GM12878 (cell line): ENCODE results near the gene RCAN1. TPM values are rescaled to one million over a fixed set of nuclear protein-coding genes. Genes with fewer than 3 reads are reported as not detected.

Source experiments
- ATAC-seq: fragments of 200-7000 bp; cut with Tn5 transposase; 3 replicates; pipeline ENCODE4 v1.9.1; 2020; ENCODE audit warnings: mild to moderate bottlenecking, moderate library complexity
- BruUV-seq: library from RNA; stranded (reverse); fragments of 400-500 nt; replicated peaks from 2 replicates; lab custom pipeline; 2021; lab: Mats Ljungman, UMichigan
- CTCF ChIA-PET: fragments of 300-600 bp; sonication (Branson Sonifier 250); formaldehyde crosslinking; extraction: SDS; loops from one replicate; lab custom pipeline; 2021; ENCODE audit warnings: inconsistent platforms; lab: Yijun Ruan, JAX
- POLR2A ChIA-PET: fragments of 350-600 bp; formaldehyde crosslinking; extraction: SDS; loops from one replicate; lab custom pipeline; 2021; ENCODE audit warnings: inconsistent platforms; lab: Charles Lee
- RAD21 ChIA-PET: fragments of 300-600 bp; sonication (Branson Sonifier 250); formaldehyde crosslinking; loops from one replicate; lab custom pipeline; 2023; ENCODE audit warnings: antibody characterized with exemption; ENCODE audit not compliant: unreplicated experiment; lab: Charles Lee
- SMC1A ChIA-PET: fragments of 300-600 bp; sonication (Branson Sonifier 250); formaldehyde crosslinking; loops from one replicate; lab custom pipeline; 2023; ENCODE audit not compliant: unreplicated experiment, uncharacterized antibody; lab: Charles Lee
- DNase-seq: peaks from one replicate; pipeline ENCODE4 v3.0.0-alpha.2; 2011; ENCODE audit warnings: low read depth, low spot score
- FAIRE-seq: peaks from 3 replicates; lab custom pipeline; 2011; peaks lifted over from hg19 to GRCh38; lab: Jason Lieb, UNC
- H2AFZ ChIP-seq: 2 replicates; pipeline ENCODE4 v1.6.0; 2011; ENCODE audit warnings: low read depth, low read length, control low read depth; ENCODE audit not compliant: control insufficient read depth
- H3K27ac ChIP-seq: 2 replicates; pipeline ENCODE4 v1.5.1; 2011; ENCODE audit warnings: control low read depth; ENCODE audit not compliant: control insufficient read depth, insufficient read depth
- H3K27me3 ChIP-seq, 2 experiments: replicated peaks in 1 of 2; 2 replicates each; pipeline versions ENCODE4 v1.6.0 to v1.6.1; 2011; ENCODE audit warnings: low read length in 1 of 2; ENCODE audit not compliant: control insufficient read depth in 2 of 2, insufficient read depth in 2 of 2
- H3K36me3 ChIP-seq, 2 experiments: 2 replicates each; pipeline ENCODE4 v1.5.1; 2011; ENCODE audit warnings: low read length in 1 of 2; ENCODE audit not compliant: control insufficient read depth in 2 of 2, insufficient read depth in 2 of 2
- H3K4me1 ChIP-seq: 2 replicates; pipeline ENCODE4 v1.6.1; 2011; ENCODE audit warnings: mild to moderate bottlenecking, low read length, moderate library complexity, mixed read lengths; ENCODE audit not compliant: control insufficient read depth, insufficient read depth
- H3K4me2 ChIP-seq: 2 replicates; pipeline ENCODE4 v1.6.0; 2011; ENCODE audit warnings: control low read depth; ENCODE audit not compliant: control insufficient read depth, insufficient read depth
- H3K4me3 ChIP-seq: fragments of 200-600 bp; sonication (generic); 2 replicates; pipeline ENCODE4 v1.5.1; 2016
- H3K79me2 ChIP-seq: 2 replicates; pipeline ENCODE4 v1.6.0; 2011; ENCODE audit warnings: low read length; ENCODE audit not compliant: control insufficient read depth, insufficient read depth
- H3K9ac ChIP-seq: 2 replicates; pipeline ENCODE4 v1.8.0; 2011; ENCODE audit warnings: low read length, control low read depth, mixed read lengths; ENCODE audit not compliant: control insufficient read depth, insufficient read depth
- H3K9me3 ChIP-seq: replicated peaks from 3 replicates; pipeline ENCODE4 v1.5.1; 2011; ENCODE audit warnings: mild to moderate bottlenecking, low read length; ENCODE audit not compliant: control insufficient read depth, insufficient read depth
- H4K20me1 ChIP-seq: 2 replicates; pipeline ENCODE4 v1.6.0; 2011; ENCODE audit not compliant: control insufficient read depth, insufficient read depth
- CBX3 ChIP-seq: fragments of 200-600 bp; sonication (generic); IDR thresholded peaks from 2 replicates; pipeline ENCODE4 v1.6.1; 2016; ENCODE audit warnings: low read depth, borderline replicate concordance
- CEBPB ChIP-seq, 2 experiments: fragments of 150-350 bp in 1 of 2; IDR thresholded peaks; 2 replicates each; pipeline ENCODE4 v1.6.1; 2012 to 2014; ENCODE audit warnings: low read depth in 2 of 2, low read length in 2 of 2, borderline replicate concordance in 1 of 2, inconsistent platforms in 1 of 2
- NR2C1 ChIP-seq: fragments of 450-650 bp; IDR thresholded peaks from 2 replicates; pipeline ENCODE4 v1.6.1; 2017; ENCODE audit warnings: antibody characterized with exemption, mild to moderate bottlenecking, moderate library complexity
- NRF1 ChIP-seq: conservative IDR thresholded peaks from 2 replicates; pipeline ENCODE4 v1.6.1; 2011; ENCODE audit warnings: mild to moderate bottlenecking, low read depth, low read length, improper control_type of control experiment
- POLR2A ChIP-seq: IDR thresholded peaks from 2 replicates; pipeline ENCODE4 v1.6.1; 2011; ENCODE audit warnings: low read depth, mild to moderate bottlenecking, low read length
- SMAD1 ChIP-seq: fragments of 450-650 bp; IDR thresholded peaks from 2 replicates; pipeline ENCODE4 v1.6.1; 2018; ENCODE audit warnings: mild to moderate bottlenecking, low read depth; ENCODE audit not compliant: partially characterized antibody
- WGBS: methylation state at CpG from one replicate; pipeline ENCODE4 v1.1.6; 2016; ENCODE audit warnings: low lambda C conversion rate; ENCODE audit not compliant: insufficient replicate concordance, insufficient coverage; ENCODE audit errors: missing lambda C conversion rate; 5-methylcytosine and 5-hydroxymethylcytosine counted together
- in situ Hi-C: fragments of 300-500 bp; cut with MboI; formaldehyde crosslinking; loops from 9 replicates; pipeline ENCODE4 v1.14.3; 2018; ENCODE audit warnings: mixed read lengths
- intact Hi-C: fragments of 100-400 bp; cut with micrococcal nuclease; formaldehyde crosslinking; loops from one replicate; pipeline ENCODE4 v1.14.2; 2022; ENCODE audit not compliant: unreplicated experiment
- polyA plus RNA-seq, 11 experiments: library from polyadenylated mRNA; depleted of rRNA in 4 of 11; unstranded in 6 of 11; stranded (reverse) in 5 of 11; fragments of >200 nt; fragmentation: Nextera tagmentation in 4 of 11; fragmentation: Illumina TruSeq in 1 of 11; extraction: Ambion mirVana in 4 of 11; extraction: Trizol in 1 of 11; gene quantifications; 1 replicate in 1 of 11; 2 replicates in 10 of 11; pipeline versions ENCODE4 v1.2.1 to v1.2.3, GENCODE V29; 2011 to 2016; ENCODE audit warnings: inconsistent platforms in 2 of 11, missing spikeins in 2 of 11, low read depth in 1 of 11
- total RNA-seq, 4 experiments: library from RNA; depleted of rRNA in 3 of 4; stranded (reverse); fragments of >200 nt in 3 of 4; fragmentation: Illumina TruSeq in 1 of 4; extraction: Trizol in 1 of 4; gene quantifications; 2 replicates each; pipeline versions ENCODE4 v1.2.1 to v1.2.3, GENCODE V29; 2013 to 2021
- TF ChIP-seq, protein P1 (sequence below): IDR thresholded peaks from 2 replicates; pipeline ENCODE4 v1.6.1; 2012; ENCODE audit warnings: mild to moderate bottlenecking, low read depth, low read length
- TF ChIP-seq, protein P2 (sequence below): fragments of 450-650 bp; IDR thresholded peaks from 2 replicates; pipeline ENCODE4 v1.6.1; 2017; ENCODE audit warnings: low read depth, mild to moderate bottlenecking, moderate library complexity
- TF ChIP-seq, protein P3 (sequence below): fragments of 450-650 bp; formaldehyde crosslinking; IDR thresholded peaks from 2 replicates; pipeline ENCODE4 v1.4.0; 2020; ENCODE audit warnings: mild to moderate bottlenecking, moderate library complexity
- TF ChIP-seq, protein P4 (sequence below): IDR thresholded peaks from 2 replicates; pipeline ENCODE4 v1.6.1; 2012; ENCODE audit warnings: low read depth, low read length, improper control_type of control experiment

RCAN1 gene
- total and polyA plus RNA-seq, 10 of the 15 experiments (the other 5 are each of a cell fraction or from before 2014, with no cell fraction given): 2.8 to 12.9 (median 10.5) TPM

DNA sequence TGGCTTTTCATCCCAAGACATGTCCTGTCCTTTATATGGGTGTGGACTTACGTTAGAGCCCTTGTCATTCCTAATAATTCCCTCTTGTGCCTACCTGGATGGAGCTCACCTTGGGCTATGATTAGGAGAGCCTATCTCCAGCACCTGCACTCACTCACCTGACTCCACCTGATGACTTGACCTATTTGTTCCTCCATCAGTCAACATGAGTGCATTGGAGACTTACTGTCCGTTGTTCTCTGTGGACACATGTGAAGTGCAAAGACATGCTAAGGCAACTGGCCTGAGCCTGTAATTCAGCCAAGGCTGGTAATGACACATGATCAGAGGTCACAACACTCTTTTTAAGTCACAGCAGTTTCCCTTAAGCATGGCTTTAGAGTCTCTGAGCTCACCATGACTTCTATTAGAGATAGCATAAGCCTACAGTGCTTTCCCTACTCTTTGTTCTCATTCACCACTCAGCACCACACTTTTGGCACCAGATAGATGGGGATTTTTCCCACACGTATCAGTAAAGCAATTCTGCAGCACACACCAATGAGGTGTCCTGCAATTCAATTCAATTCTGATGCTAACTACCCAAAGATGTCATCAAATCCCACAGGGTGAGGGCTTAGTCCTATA lies 112.3 kb downstream of the RCAN1 start (continued):
- TF ChIP-seq, protein P1, sequence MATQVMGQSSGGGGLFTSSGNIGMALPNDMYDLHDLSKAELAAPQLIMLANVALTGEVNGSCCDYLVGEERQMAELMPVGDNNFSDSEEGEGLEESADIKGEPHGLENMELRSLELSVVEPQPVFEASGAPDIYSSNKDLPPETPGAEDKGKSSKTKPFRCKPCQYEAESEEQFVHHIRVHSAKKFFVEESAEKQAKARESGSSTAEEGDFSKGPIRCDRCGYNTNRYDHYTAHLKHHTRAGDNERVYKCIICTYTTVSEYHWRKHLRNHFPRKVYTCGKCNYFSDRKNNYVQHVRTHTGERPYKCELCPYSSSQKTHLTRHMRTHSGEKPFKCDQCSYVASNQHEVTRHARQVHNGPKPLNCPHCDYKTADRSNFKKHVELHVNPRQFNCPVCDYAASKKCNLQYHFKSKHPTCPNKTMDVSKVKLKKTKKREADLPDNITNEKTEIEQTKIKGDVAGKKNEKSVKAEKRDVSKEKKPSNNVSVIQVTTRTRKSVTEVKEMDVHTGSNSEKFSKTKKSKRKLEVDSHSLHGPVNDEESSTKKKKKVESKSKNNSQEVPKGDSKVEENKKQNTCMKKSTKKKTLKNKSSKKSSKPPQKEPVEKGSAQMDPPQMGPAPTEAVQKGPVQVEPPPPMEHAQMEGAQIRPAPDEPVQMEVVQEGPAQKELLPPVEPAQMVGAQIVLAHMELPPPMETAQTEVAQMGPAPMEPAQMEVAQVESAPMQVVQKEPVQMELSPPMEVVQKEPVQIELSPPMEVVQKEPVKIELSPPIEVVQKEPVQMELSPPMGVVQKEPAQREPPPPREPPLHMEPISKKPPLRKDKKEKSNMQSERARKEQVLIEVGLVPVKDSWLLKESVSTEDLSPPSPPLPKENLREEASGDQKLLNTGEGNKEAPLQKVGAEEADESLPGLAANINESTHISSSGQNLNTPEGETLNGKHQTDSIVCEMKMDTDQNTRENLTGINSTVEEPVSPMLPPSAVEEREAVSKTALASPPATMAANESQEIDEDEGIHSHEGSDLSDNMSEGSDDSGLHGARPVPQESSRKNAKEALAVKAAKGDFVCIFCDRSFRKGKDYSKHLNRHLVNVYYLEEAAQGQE: no peak
- TF ChIP-seq, protein P2, sequence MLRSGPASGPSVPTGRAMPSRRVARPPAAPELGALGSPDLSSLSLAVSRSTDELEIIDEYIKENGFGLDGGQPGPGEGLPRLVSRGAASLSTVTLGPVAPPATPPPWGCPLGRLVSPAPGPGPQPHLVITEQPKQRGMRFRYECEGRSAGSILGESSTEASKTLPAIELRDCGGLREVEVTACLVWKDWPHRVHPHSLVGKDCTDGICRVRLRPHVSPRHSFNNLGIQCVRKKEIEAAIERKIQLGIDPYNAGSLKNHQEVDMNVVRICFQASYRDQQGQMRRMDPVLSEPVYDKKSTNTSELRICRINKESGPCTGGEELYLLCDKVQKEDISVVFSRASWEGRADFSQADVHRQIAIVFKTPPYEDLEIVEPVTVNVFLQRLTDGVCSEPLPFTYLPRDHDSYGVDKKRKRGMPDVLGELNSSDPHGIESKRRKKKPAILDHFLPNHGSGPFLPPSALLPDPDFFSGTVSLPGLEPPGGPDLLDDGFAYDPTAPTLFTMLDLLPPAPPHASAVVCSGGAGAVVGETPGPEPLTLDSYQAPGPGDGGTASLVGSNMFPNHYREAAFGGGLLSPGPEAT: no peak
- TF ChIP-seq, all 136 proteins: peak for 0

DNA sequence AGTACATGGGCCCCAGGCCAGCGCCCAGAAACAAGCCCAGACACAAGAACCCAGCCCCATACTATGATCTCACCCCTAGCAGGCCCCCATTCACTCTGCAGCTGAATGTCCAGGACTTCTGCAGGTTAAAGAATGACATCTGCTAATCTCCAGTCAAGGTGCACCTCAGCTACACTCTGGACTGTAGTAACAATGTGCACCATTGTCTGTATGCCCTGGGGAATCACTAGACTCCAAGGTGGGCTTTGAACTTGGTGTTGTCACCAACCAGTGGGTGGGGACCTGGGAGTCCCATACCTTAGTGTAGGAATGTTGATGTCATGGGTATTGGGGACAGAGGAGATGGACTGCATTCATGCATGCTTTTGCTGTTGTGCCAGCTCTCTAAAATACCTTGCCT lies 113.2 kb downstream of the RCAN1 start:
- H3K9ac ChIP-seq: no peak overlapping the region
- H3K27ac ChIP-seq: no peak overlapping the region
- 0% methylated on average over 1 of the region's 1 CpG for WGBS
- RAD21 ChIA-PET: interaction anchor here (0.9 to 1.5 kb wide), 2 partner anchors 9 to 101 kb away, joined by 3 to 4 read pairs; no protein-coding TSS in a partner anchor
- FAIRE-seq (no peak), ATAC-seq (no peak), DNase-seq (no peak)
- H2AFZ ChIP-seq: no peak overlapping the region
- no peaks in the 10 kb centered on the region for H3K36me3 ChIP-seq
- intact Hi-C loops (no loop called here), in situ Hi-C loops (no loop called here)
- no peaks in the 10 kb centered on the region for H3K4me1 ChIP-seq
- no peak overlapping the region for H3K4me3 ChIP-seq
- H3K9me3 ChIP-seq: no peaks in the 10 kb centered on the region; the same call in 2 of the 3 replicates
- POLR2A ChIA-PET: no interaction called here
- CTCF ChIA-PET: interaction anchor here (0.6 to 1.4 kb wide), 3 partner anchors 9 to 364 kb away, joined by 3 to 7 read pairs (median 4); no protein-coding TSS in a partner anchor
- SMC1A ChIA-PET: no interaction called here
- H4K20me1 ChIP-seq: no peaks in the 10 kb centered on the region
- H3K27me3 ChIP-seq: no peaks in the 10 kb centered on the region
- H3K79me2 ChIP-seq: no peaks in the 10 kb centered on the region
- no peak overlapping the region for H3K4me2 ChIP-seq
- BruUV-seq: no TSS peak
- no peak for TF ChIP-seq CEBPB (IDR thresholded peaks at IDR 0.05; ENCODE audit: borderline replicate concordance in 1 of 2, low read depth in 2 of 2, low read length in 2 of 2)
- TF ChIP-seq POLR2A: no peak
- no peak for TF ChIP-seq SMAD1
- TF ChIP-seq NRF1: no peak
- TF ChIP-seq, protein P3, sequence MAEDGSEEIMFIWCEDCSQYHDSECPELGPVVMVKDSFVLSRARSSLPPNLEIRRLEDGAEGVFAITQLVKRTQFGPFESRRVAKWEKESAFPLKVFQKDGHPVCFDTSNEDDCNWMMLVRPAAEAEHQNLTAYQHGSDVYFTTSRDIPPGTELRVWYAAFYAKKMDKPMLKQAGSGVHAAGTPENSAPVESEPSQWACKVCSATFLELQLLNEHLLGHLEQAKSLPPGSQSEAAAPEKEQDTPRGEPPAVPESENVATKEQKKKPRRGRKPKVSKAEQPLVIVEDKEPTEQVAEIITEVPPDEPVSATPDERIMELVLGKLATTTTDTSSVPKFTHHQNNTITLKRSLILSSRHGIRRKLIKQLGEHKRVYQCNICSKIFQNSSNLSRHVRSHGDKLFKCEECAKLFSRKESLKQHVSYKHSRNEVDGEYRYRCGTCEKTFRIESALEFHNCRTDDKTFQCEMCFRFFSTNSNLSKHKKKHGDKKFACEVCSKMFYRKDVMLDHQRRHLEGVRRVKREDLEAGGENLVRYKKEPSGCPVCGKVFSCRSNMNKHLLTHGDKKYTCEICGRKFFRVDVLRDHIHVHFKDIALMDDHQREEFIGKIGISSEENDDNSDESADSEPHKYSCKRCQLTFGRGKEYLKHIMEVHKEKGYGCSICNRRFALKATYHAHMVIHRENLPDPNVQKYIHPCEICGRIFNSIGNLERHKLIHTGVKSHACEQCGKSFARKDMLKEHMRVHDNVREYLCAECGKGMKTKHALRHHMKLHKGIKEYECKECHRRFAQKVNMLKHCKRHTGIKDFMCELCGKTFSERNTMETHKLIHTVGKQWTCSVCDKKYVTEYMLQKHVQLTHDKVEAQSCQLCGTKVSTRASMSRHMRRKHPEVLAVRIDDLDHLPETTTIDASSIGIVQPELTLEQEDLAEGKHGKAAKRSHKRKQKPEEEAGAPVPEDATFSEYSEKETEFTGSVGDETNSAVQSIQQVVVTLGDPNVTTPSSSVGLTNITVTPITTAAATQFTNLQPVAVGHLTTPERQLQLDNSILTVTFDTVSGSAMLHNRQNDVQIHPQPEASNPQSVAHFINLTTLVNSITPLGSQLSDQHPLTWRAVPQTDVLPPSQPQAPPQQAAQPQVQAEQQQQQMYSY (CRISPR knock-in tag): no peak
- TF ChIP-seq NR2C1: no peak
- TF ChIP-seq, protein P4, sequence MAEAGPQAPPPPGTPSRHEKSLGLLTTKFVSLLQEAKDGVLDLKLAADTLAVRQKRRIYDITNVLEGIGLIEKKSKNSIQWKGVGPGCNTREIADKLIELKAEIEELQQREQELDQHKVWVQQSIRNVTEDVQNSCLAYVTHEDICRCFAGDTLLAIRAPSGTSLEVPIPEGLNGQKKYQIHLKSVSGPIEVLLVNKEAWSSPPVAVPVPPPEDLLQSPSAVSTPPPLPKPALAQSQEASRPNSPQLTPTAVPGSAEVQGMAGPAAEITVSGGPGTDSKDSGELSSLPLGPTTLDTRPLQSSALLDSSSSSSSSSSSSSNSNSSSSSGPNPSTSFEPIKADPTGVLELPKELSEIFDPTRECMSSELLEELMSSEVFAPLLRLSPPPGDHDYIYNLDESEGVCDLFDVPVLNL: no peak
- no peak for TF ChIP-seq CBX3
